A549 (cell line): Measurements from ENCODE around the gene CBLC. TPM values are rescaled to one million over a fixed set of nuclear protein-coding genes. Genes with fewer than 3 reads are reported as not detected.
A peak's percentile ranks its signal among the peaks of the same experiment; 100 is the strongest.

Experiments
- ATAC-seq, 2 experiments: fragments of 200-7000 bp in 1 of 2; fragments of >200 bp in 1 of 2; cut with Nextera tagmentation in 1 of 2; cut with Tn5 transposase in 1 of 2; 3 replicates each; pipeline versions ENCODE4 v1.8.0 to v1.9.1; 2018 to 2020; ENCODE audit warnings: mild to moderate bottlenecking in 1 of 2, moderate library complexity in 1 of 2
- CTCF ChIA-PET: fragments of 300-600 bp; sonication (Branson Sonifier 250); formaldehyde crosslinking; extraction: SDS; loops from one replicate; lab custom pipeline; 2021; ENCODE audit warnings: antibody characterized with exemption, inconsistent platforms; lab: Yijun Ruan, JAX
- POLR2A ChIA-PET: fragments of 350-600 bp; formaldehyde crosslinking; extraction: SDS; loops from one replicate; lab custom pipeline; 2021; ENCODE audit warnings: antibody characterized with exemption, inconsistent platforms; lab: Yijun Ruan, JAX
- DNase-seq, 2 experiments: peaks; one replicate each; pipeline versions ENCODE4 v3.0.0 to v3.0.0-alpha.2; 2011 to 2016; ENCODE audit warnings: low read depth in 1 of 2, low spot score in 1 of 2
- FAIRE-seq: peaks from 2 replicates; lab custom pipeline; 2011; peaks lifted over from hg19 to GRCh38; lab: Jason Lieb, UNC
- H3K27ac ChIP-seq, 2 experiments: fragments of >200 bp; sonication (Bioruptor Twin); formaldehyde crosslinking; 3 replicates each; pipeline ENCODE4 v1.5.1; 2016 to 2017
- H3K4me1 ChIP-seq: fragments of >200 bp; sonication (Bioruptor Twin); formaldehyde crosslinking; 3 replicates; pipeline ENCODE4 v1.6.1; 2016
- H3K4me2 ChIP-seq: fragments of >200 bp; sonication (Bioruptor Twin); formaldehyde crosslinking; 3 replicates; pipeline ENCODE4 v1.6.1; 2016
- H3K4me3 ChIP-seq: fragments of >200 bp; sonication (Bioruptor Twin); formaldehyde crosslinking; 3 replicates; pipeline ENCODE4 v1.5.1; 2016
- H3K9me3 ChIP-seq: fragments of >200 bp; sonication (Bioruptor Twin); formaldehyde crosslinking; 3 replicates; pipeline ENCODE4 v1.6.1; 2016
- BHLHE40 ChIP-seq: IDR thresholded peaks from 2 replicates; pipeline ENCODE4 v1.6.1; 2012; ENCODE audit warnings: low read depth, low read length, inconsistent platforms
- CBX2 ChIP-seq: fragments of 200-600 bp; sonication (generic); IDR thresholded peaks from 2 replicates; pipeline ENCODE4 v1.6.1; 2016; ENCODE audit warnings: low read depth, mild to moderate bottlenecking, borderline replicate concordance
- CHD4 ChIP-seq: fragments of 200-600 bp; sonication (generic); IDR thresholded peaks from 2 replicates; pipeline ENCODE4 v1.6.1; 2016; ENCODE audit warnings: antibody characterized with exemption, mild to moderate bottlenecking, borderline replicate concordance
- ESRRA ChIP-seq: fragments of 150-350 bp; IDR thresholded peaks from 2 replicates; pipeline ENCODE4 v1.6.1; 2014; ENCODE audit warnings: mild to moderate bottlenecking, low read length, borderline replicate concordance
- FOSB ChIP-seq: fragments of 250-450 bp; sonication (Bioruptor Pico); IDR thresholded peaks from 2 replicates; pipeline ENCODE4 v1.5.0; 2020; ENCODE audit warnings: mild to moderate bottlenecking, moderate library complexity
- HEYL ChIP-seq: fragments of 250-450 bp; sonication (Bioruptor Pico); IDR thresholded peaks from 2 replicates; pipeline ENCODE4 v1.8.0; 2021; ENCODE audit warnings: mild to moderate bottlenecking, moderate library complexity
- HMGXB4 ChIP-seq: fragments of 250-450 bp; sonication (Bioruptor Pico); IDR thresholded peaks from 2 replicates; pipeline ENCODE4 v1.5.0; 2021; ENCODE audit warnings: mild to moderate bottlenecking, moderate library complexity, borderline replicate concordance
- HOXA7 ChIP-seq: fragments of 250-450 bp; sonication (Bioruptor Pico); IDR thresholded peaks from 2 replicates; pipeline ENCODE4 v1.5.0; 2020; ENCODE audit warnings: mild to moderate bottlenecking, moderate library complexity
- HOXB5 ChIP-seq: fragments of 250-450 bp; sonication (Bioruptor Pico); IDR thresholded peaks from 2 replicates; pipeline ENCODE4 v1.5.0; 2020; ENCODE audit warnings: mild to moderate bottlenecking, moderate library complexity
- JUNB ChIP-seq: fragments of >200 bp; sonication (Bioruptor Twin); formaldehyde crosslinking; IDR thresholded peaks from 2 replicates; pipeline ENCODE4 v1.6.1; 2016
- KDM1A ChIP-seq: fragments of 200-600 bp; sonication (generic); IDR thresholded peaks from 2 replicates; pipeline ENCODE4 v1.6.1; 2016; ENCODE audit warnings: low read depth, mild to moderate bottlenecking
- KDM5A ChIP-seq: fragments of 200-600 bp; sonication (generic); IDR thresholded peaks from 2 replicates; pipeline ENCODE4 v1.6.1; 2016; ENCODE audit warnings: antibody characterized with exemption, mild to moderate bottlenecking
- MAFK ChIP-seq: fragments of 450-650 bp; IDR thresholded peaks from 2 replicates; pipeline ENCODE4 v1.6.1; 2014; ENCODE audit not compliant: partially characterized antibody
- MAZ ChIP-seq: fragments of 150-350 bp; IDR thresholded peaks from 2 replicates; pipeline ENCODE4 v1.6.1; 2014; ENCODE audit warnings: antibody characterized with exemption, low read depth, low read length, borderline replicate concordance
- NPAS2 ChIP-seq: fragments of 250-450 bp; sonication (Bioruptor Pico); IDR thresholded peaks from 2 replicates; pipeline ENCODE4 v1.8.0; 2022; ENCODE audit warnings: mild to moderate bottlenecking, moderate library complexity, borderline replicate concordance
- PHF8 ChIP-seq: fragments of 200-600 bp; sonication (generic); IDR thresholded peaks from 2 replicates; pipeline ENCODE4 v1.6.1; 2016; ENCODE audit warnings: low read depth, mild to moderate bottlenecking, antibody characterized with exemption, moderate library complexity, borderline replicate concordance
- POLR2AphosphoS2 ChIP-seq: conservative IDR thresholded peaks from 2 replicates; pipeline ENCODE4 v1.6.1; 2012; ENCODE audit warnings: low read length, improper control_type of control experiment, inconsistent platforms
- RAD21 ChIP-seq, 2 experiments: fragments of >200 bp in 1 of 2; sonication (Bioruptor Twin) in 1 of 2; formaldehyde crosslinking in 1 of 2; IDR thresholded peaks in 1 of 2; conservative IDR thresholded peaks in 1 of 2; 2 replicates in 1 of 2; 3 replicates in 1 of 2; pipeline ENCODE4 v1.6.1; 2012 to 2018; ENCODE audit warnings: inconsistent platforms in 1 of 2
- RFX5 ChIP-seq: fragments of 450-650 bp; IDR thresholded peaks from 2 replicates; pipeline ENCODE4 v1.7.1; 2014; ENCODE audit warnings: antibody characterized with exemption, mild to moderate bottlenecking, moderate library complexity
- RNF2 ChIP-seq: fragments of 200-600 bp; sonication (generic); IDR thresholded peaks from 2 replicates; pipeline ENCODE4 v1.6.1; 2016; ENCODE audit warnings: low read depth, mild to moderate bottlenecking, antibody characterized with exemption, moderate library complexity, borderline replicate concordance
- SMC3 ChIP-seq: fragments of >200 bp; sonication (Bioruptor Twin); formaldehyde crosslinking; IDR thresholded peaks from 3 replicates; pipeline ENCODE4 v1.6.1; 2018; ENCODE audit warnings: inconsistent platforms
- SREBF2 ChIP-seq: fragments of 450-650 bp; IDR thresholded peaks from 2 replicates; pipeline ENCODE4 v1.6.1; 2014; ENCODE audit warnings: mild to moderate bottlenecking, moderate library complexity
- TP53 ChIP-seq: fragments of 250-450 bp; sonication (Bioruptor Pico); IDR thresholded peaks from 2 replicates; pipeline ENCODE4 v1.5.0; 2021; ENCODE audit warnings: mild to moderate bottlenecking, moderate library complexity
- ZFP36 ChIP-seq: fragments of 450-650 bp; IDR thresholded peaks from 2 replicates; pipeline ENCODE4 v1.6.1; 2014; ENCODE audit warnings: borderline replicate concordance; ENCODE audit not compliant: partially characterized antibody
- ZNF302 ChIP-seq: fragments of 250-450 bp; sonication (Bioruptor Pico); IDR thresholded peaks from 2 replicates; pipeline ENCODE4 v1.9.0; 2021; ENCODE audit warnings: inconsistent platforms, mild to moderate bottlenecking, moderate library complexity
- ZSCAN20 ChIP-seq: fragments of 250-450 bp; sonication (Bioruptor Pico); IDR thresholded peaks from 2 replicates; pipeline ENCODE4 v1.8.0; 2022; ENCODE audit warnings: mild to moderate bottlenecking, moderate library complexity
- WGBS: methylation state at CpG from one replicate; pipeline ENCODE4 v1.1.6; 2017; ENCODE audit errors: missing lambda C conversion rate; 5-methylcytosine and 5-hydroxymethylcytosine counted together
- polyA plus RNA-seq, 4 experiments: library from polyadenylated mRNA; depleted of rRNA in 3 of 4; stranded (reverse); fragments of >200 nt; fragmentation: RNase III in 1 of 4; extraction: RNeasy Plus Mini Kit Qiagen cat#74134 plus additional on column Dnase treatment in 1 of 4; gene quantifications; 2 replicates in 3 of 4; 3 replicates in 1 of 4; pipeline ENCODE4 v1.2.3, GENCODE V29; 2011 to 2017
- TF ChIP-seq, protein P1 (sequence below): fragments of 450-650 bp; IDR thresholded peaks from 2 replicates; pipeline ENCODE4 v1.6.1; 2014; ENCODE audit warnings: antibody characterized with exemption
- TF ChIP-seq, protein P2 (sequence below): fragments of 150-350 bp; IDR thresholded peaks from 2 replicates; pipeline ENCODE4 v1.6.1; 2014; ENCODE audit warnings: low read depth, mild to moderate bottlenecking, low read length
- TF ChIP-seq, protein P3 (sequence below): fragments of 200-600 bp; sonication (generic); IDR thresholded peaks from 2 replicates; pipeline ENCODE4 v1.6.1; 2016; ENCODE audit warnings: antibody characterized with exemption, mild to moderate bottlenecking, moderate library complexity

The CBLC gene
- polyA plus RNA-seq, 2 of the 4 experiments (the other 2 are of a cell fraction) = not detected

DNA sequence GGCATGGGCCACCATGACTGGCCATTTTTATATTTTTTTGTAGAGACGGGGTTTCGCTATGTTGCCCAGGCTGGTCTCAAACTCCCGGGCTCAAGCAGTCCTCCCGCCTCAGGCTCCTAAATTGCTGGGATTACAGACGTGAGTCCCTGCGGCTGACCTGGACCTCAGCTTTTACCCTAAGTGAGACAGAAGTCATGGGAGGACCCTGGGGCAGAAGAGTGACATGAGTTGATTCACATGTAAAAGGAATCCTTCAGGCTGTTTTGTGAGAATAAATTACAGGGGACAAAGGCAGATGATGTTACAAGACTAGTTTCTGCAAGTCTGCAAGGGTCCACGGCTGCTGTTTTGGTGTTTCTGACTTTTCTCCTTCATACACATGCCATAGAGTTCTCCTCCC, 28.6 kb downstream of the CBLC start:
- ChIA-PET CTCF (interaction anchor here (0.8 to 8.8 kb wide), 14 partner anchors 8 to 236 kb away, joined by 3 to 157 read pairs (median 26); partner anchors contain the start of gene CBLC), POLR2A (no interaction called here)
- ATAC-seq = no peak
- no peak for DNase-seq
- WGBS = 85% methylated on average over 7 of the region's 7 CpGs
- no peak overlapping the region for H3K4me3 ChIP-seq
- peak overlapping the region in 1 of 2 experiments; percentile 89; a peak in 2 of 6 replicates for H3K27ac ChIP-seq
- FAIRE-seq = no peak
- TF ChIP-seq MAFK (no peak), POLR2AphosphoS2 (no peak), ZNF302 (CRISPR knock-in tag) (no peak), CBX2 (no peak), RAD21 (conservative IDR thresholded peaks at IDR 0.05 in 1 of 2, IDR thresholded peaks at IDR 0.05 in 1 of 2) (no peak), HOXA7 (CRISPR knock-in tag) (no peak), JUNB (no peak), MAZ (no peak), RFX5 (no peak), ESRRA (no peak), SREBF2 (no peak), ZSCAN20 (CRISPR knock-in tag) (no peak), KDM1A (no peak), CHD4 (no peak), FOSB (CRISPR knock-in tag) (no peak), HEYL (CRISPR knock-in tag) (no peak), KDM5A (no peak), TP53 (CRISPR knock-in tag) (no peak), RNF2 (no peak)
- TF ChIP-seq, protein P1, sequence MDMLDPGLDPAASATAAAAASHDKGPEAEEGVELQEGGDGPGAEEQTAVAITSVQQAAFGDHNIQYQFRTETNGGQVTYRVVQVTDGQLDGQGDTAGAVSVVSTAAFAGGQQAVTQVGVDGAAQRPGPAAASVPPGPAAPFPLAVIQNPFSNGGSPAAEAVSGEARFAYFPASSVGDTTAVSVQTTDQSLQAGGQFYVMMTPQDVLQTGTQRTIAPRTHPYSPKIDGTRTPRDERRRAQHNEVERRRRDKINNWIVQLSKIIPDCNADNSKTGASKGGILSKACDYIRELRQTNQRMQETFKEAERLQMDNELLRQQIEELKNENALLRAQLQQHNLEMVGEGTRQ = no peak
- TF ChIP-seq, all 56 proteins: peak for 0
- Histone ChIP-seq H3K4me2 (peak overlapping the region; percentile 95; the same call in 1 of the 3 replicates), H3K4me1 (peaks cover 35% of the 10 kb centered on the region), H3K9me3 (0 out of 3 replicates have a peak, but pooled peaks cover 6% of the 10 kb centered on the region)

GRCh38 chr19:44807162-44807561, 29.5 kb downstream of the CBLC start:
- H3K4me2 ChIP-seq = peak overlapping the region; percentile 95
- WGBS = 15% methylated on average over 5 of the region's 5 CpGs
- no peak overlapping the region for H3K4me3 ChIP-seq
- DNase-seq (peak; percentile 79 to 83), FAIRE-seq (no peak), ATAC-seq (peak; percentile 61 to 71)
- TF ChIP-seq KDM5A = no peak
- TF ChIP-seq, protein P2, sequence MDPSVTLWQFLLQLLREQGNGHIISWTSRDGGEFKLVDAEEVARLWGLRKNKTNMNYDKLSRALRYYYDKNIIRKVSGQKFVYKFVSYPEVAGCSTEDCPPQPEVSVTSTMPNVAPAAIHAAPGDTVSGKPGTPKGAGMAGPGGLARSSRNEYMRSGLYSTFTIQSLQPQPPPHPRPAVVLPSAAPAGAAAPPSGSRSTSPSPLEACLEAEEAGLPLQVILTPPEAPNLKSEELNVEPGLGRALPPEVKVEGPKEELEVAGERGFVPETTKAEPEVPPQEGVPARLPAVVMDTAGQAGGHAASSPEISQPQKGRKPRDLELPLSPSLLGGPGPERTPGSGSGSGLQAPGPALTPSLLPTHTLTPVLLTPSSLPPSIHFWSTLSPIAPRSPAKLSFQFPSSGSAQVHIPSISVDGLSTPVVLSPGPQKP = no peak
- no peak for TF ChIP-seq POLR2AphosphoS2
- TF ChIP-seq ZFP36 = peak; percentile 54
- peak; percentile 93 for TF ChIP-seq BHLHE40
- TF ChIP-seq HOXB5 (CRISPR knock-in tag) = no peak
- TF ChIP-seq ZNF302 (CRISPR knock-in tag) = no peak
- no peak for TF ChIP-seq SMC3
- TF ChIP-seq, protein P3, sequence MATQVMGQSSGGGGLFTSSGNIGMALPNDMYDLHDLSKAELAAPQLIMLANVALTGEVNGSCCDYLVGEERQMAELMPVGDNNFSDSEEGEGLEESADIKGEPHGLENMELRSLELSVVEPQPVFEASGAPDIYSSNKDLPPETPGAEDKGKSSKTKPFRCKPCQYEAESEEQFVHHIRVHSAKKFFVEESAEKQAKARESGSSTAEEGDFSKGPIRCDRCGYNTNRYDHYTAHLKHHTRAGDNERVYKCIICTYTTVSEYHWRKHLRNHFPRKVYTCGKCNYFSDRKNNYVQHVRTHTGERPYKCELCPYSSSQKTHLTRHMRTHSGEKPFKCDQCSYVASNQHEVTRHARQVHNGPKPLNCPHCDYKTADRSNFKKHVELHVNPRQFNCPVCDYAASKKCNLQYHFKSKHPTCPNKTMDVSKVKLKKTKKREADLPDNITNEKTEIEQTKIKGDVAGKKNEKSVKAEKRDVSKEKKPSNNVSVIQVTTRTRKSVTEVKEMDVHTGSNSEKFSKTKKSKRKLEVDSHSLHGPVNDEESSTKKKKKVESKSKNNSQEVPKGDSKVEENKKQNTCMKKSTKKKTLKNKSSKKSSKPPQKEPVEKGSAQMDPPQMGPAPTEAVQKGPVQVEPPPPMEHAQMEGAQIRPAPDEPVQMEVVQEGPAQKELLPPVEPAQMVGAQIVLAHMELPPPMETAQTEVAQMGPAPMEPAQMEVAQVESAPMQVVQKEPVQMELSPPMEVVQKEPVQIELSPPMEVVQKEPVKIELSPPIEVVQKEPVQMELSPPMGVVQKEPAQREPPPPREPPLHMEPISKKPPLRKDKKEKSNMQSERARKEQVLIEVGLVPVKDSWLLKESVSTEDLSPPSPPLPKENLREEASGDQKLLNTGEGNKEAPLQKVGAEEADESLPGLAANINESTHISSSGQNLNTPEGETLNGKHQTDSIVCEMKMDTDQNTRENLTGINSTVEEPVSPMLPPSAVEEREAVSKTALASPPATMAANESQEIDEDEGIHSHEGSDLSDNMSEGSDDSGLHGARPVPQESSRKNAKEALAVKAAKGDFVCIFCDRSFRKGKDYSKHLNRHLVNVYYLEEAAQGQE = no peak
- no peak for TF ChIP-seq PHF8
- TF ChIP-seq HMGXB4 (CRISPR knock-in tag) = no peak
- peak; percentile 42; the same call in 1 of the 2 replicates for TF ChIP-seq NPAS2 (CRISPR knock-in tag)
- TF ChIP-seq HEYL (CRISPR knock-in tag) = no peak
- ChIA-PET POLR2A (no interaction called here), CTCF (interaction anchor here (0.7 to 8.8 kb wide), 33 partner anchors 9 to 478 kb away, joined by 3 to 157 read pairs (median 5); partner anchors contain the start of genes CBLC and NECTIN2)
- peaks cover 35% of the 10 kb centered on the region for H3K4me1 ChIP-seq
- peak overlapping the region; percentile 88 to 89; a peak in 5 of 6 replicates for H3K27ac ChIP-seq
- 0 out of 3 replicates have a peak, but pooled peaks cover 6% of the 10 kb centered on the region for H3K9me3 ChIP-seq
